Lung (tissue), 12 donors: ENCODE results near the gene PTPRN2. TPM values are rescaled to one million over a fixed set of nuclear protein-coding genes. Genes with fewer than 3 reads are reported as not detected.
"Not testable (repeated sequence)": the region's sequence is repeated elsewhere in the genome, so short reads cannot be mapped to it uniquely, and the experiment has no call there.

Source experiments
- ATAC-seq: fragments of 200-7000 bp; cut with Tn5 transposase; one replicate; pipeline ENCODE4 v1.9.1; 2020; ENCODE audit warnings: moderate number of reproducible peaks; ENCODE audit not compliant: insufficient read depth, low FRiP score
- DNase-seq, 3 donors: peaks; one replicate each; pipeline ENCODE4 v3.0.0-alpha.2; 2013 to 2017
- H3K27ac ChIP-seq, 2 donors: one replicate each; pipeline ENCODE4 v1.5.1; 2013; ENCODE audit warnings: mild to moderate bottlenecking in 2 of 2, moderate library complexity in 2 of 2, control low read depth in 1 of 2, inconsistent platforms in 1 of 2, low read depth in 1 of 2, low read length in 1 of 2
- H3K27me3 ChIP-seq, 3 donors: one replicate each; pipeline ENCODE4 v1.5.1; 2013; ENCODE audit warnings: low read length in 2 of 3; ENCODE audit not compliant: control insufficient read depth in 3 of 3, insufficient read depth in 3 of 3
- H3K36me3 ChIP-seq, 4 donors: one replicate each; pipeline ENCODE4 v1.5.1; 2013; ENCODE audit warnings: low read length in 4 of 4, mild to moderate bottlenecking in 1 of 4, moderate library complexity in 1 of 4; ENCODE audit not compliant: control insufficient read depth in 4 of 4, insufficient read depth in 4 of 4
- H3K4me1 ChIP-seq, 5 donors: one replicate each; pipeline ENCODE4 v1.5.1; 2013; ENCODE audit warnings: low read length in 5 of 5, mild to moderate bottlenecking in 2 of 5, moderate library complexity in 1 of 5; ENCODE audit not compliant: control insufficient read depth in 5 of 5, insufficient read depth in 5 of 5
- H3K4me3 ChIP-seq: one replicate; pipeline ENCODE4 v1.5.1; 2013; ENCODE audit warnings: mild to moderate bottlenecking, control low read depth, moderate library complexity
- H3K9ac ChIP-seq, 2 donors: one replicate each; pipeline ENCODE4 v1.5.1; 2013; ENCODE audit warnings: low read length in 2 of 2, control low read depth in 1 of 2; ENCODE audit not compliant: insufficient read depth in 1 of 2
- H3K9me3 ChIP-seq, 4 donors: one replicate each; pipeline ENCODE4 v1.5.1; 2013; ENCODE audit warnings: low read length in 3 of 4, mild to moderate bottlenecking in 1 of 4, moderate library complexity in 1 of 4; ENCODE audit not compliant: control insufficient read depth in 4 of 4, insufficient read depth in 3 of 4
- CTCF ChIP-seq: IDR thresholded peaks from 2 replicates; pipeline ENCODE4 v1.5.1; 2012; ENCODE audit warnings: mild to moderate bottlenecking; ENCODE audit errors: control extremely low read depth, extremely low read depth
- WGBS, 2 donors: extraction: QIAGEN DNeasy Blood & Tissue Kit; methylation state at CpG; one replicate each; pipeline ENCODE4 v1.1.7; 2013; 5-methylcytosine and 5-hydroxymethylcytosine counted together
- polyA plus RNA-seq, 2 donors: library from polyadenylated mRNA; stranded (reverse); fragments of 200-250 nt; gene quantifications; one replicate each; pipeline ENCODE4 v1.2.1, GENCODE V29; 2013
- total RNA-seq, 2 donors: library from RNA; depleted of rRNA in 1 of 2; stranded (reverse); fragments of >200 nt in 1 of 2; gene quantifications; one replicate each; pipeline ENCODE4 v1.2.1, GENCODE V29; 2014 to 2021
- donor health status: control.
- donor health status: control.
- donor health status: Bipolar disorder and iron deficiency.
- donor health status: healthy.
- donor health status: DM: yes; HTN: yes; CAD: no.

The PTPRN2 gene
- total and polyA plus RNA-seq, 4 donors: 2.1 to 7.4 (median 4.4) TPM

GRCh38 chr7:157593541-157593940 is 994.1 kb downstream of the PTPRN2 start:
- Histone ChIP-seq H3K4me3 (no peak overlapping the region), H3K9ac (no peak overlapping the region), H3K4me1 (no peaks in the 10 kb centered on the region), H3K36me3 (no peaks in the 10 kb centered on the region), H3K27ac (no peak overlapping the region), H3K9me3 (peaks cover 0 to 6% (median 0%) of the 10 kb centered on the region in 4 donors), H3K27me3 (peaks cover 0 to 8% (median 3%) of the 10 kb centered on the region in 3 donors)
- ATAC-seq (no peak), DNase-seq (no peak)
- no peak for TF ChIP-seq CTCF
- WGBS, 2 donors: 92 to 95% methylated on average over 14 of the region's 14 CpGs

DNA sequence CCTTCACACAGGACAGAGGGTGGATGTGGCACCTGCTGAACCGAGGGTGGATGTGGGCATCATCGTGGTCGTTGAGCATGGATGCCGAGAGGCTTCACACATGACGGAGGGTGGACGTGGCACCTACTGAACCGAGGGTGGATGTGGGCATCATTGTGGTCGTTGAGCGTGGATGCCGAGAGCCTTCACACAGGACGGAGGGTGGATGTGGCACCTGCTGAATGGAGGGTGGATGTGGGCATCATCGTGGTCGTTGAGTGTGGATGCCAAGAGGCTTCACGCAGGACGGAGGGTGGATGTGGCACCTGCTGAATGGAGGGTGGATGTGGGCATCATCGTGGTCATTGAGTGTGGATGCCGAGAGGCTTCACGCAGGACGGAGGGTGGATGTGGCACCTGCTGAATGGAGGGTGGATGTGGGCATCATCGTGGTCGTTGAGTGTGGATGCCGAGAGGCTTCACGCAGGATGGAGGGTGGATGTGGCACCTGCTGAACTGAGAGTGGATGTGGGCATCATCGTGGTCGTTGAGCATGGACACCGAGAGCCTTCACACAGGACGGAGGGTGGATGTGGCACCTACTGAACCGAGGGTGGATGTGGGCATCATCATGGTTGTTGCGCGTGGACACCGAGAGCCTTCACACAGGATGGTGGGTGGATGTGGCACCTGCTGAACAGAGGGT is 994.8 kb downstream of the PTPRN2 start:
- not testable (repeated sequence) for DNase-seq

DNA sequence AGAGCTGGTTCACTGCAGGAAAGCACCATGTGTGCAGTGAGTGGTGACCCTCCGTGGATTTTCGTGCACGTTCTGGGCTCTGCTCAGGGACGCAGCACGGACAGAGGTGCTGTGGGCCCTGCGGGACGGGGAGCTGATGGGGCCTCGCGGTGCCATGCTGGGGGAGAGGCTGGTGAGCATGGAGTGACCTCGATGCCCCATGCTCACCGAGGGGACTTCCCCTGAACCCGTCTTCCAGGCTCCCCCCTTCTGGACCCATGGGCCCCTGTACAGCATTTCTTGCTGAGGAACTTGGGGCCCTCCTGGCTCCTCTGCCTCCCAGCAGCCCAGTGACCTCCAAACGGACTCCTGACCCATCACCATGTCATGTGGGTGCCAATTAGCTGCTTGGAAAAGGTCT is 997.1 kb downstream of the PTPRN2 start:
- H3K9ac ChIP-seq: no peak overlapping the region
- ATAC-seq: no peak
- WGBS, 2 donors: 92 to 93% methylated on average over 12 to 13 of the region's 13 CpGs

More for the DNA sequence above, 994.8 kb downstream of the PTPRN2 start:
- not testable (repeated sequence) for H3K4me3 ChIP-seq, ATAC-seq, H3K9me3 ChIP-seq, H3K4me1 ChIP-seq, H3K27ac ChIP-seq, H3K27me3 ChIP-seq, H3K9ac ChIP-seq, H3K36me3 ChIP-seq
- WGBS, 2 donors: 93 to 94% methylated on average over 31 of the region's 31 CpGs

DNA sequence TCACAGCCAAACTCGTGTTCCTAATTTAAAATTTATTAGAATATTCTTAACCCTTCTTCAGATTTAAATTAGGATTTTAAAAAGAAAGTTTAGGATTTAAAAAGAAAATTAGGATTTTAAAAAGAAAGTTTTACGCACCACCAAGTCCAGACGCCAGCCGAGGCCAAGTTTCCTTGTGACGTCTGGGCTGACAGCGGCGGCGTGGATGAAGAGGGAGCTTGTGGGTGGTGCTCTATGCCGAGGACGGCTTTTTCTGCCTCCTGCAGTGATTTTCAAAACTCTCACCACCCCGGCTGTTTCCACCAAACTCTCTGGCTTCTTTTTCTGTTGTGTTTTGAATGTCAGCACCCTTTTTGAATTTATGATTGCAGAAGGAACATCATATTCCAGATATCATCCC is 997.9 kb downstream of the PTPRN2 start:
- 71 to 83% methylated on average over 11 of the region's 11 CpGs for WGBS, 2 donors
- no peaks in the 10 kb centered on the region for H3K4me1 ChIP-seq

More for the DNA sequence above, 997.1 kb downstream of the PTPRN2 start:
- H3K27ac ChIP-seq: no peak overlapping the region
- H3K4me3 ChIP-seq: no peak overlapping the region
- H3K36me3 ChIP-seq: no peaks in the 10 kb centered on the region
- peaks cover 0 to 11% (median 10%) of the 10 kb centered on the region in 3 donors for H3K27me3 ChIP-seq
- no peak for TF ChIP-seq CTCF
- H3K9me3 ChIP-seq: peaks cover 0 to 13% (median 2%) of the 10 kb centered on the region in 4 donors
- H3K4me1 ChIP-seq: no peaks in the 10 kb centered on the region
- DNase-seq: no peak

More for the DNA sequence above, 997.9 kb downstream of the PTPRN2 start:
- Histone ChIP-seq H3K4me3 (no peak overlapping the region), H3K9ac (no peak overlapping the region), H3K9me3 (peaks cover 0 to 18% (median 2%) of the 10 kb centered on the region in 4 donors), H3K27me3 (peaks cover 0 to 14% (median 11%) of the 10 kb centered on the region in 3 donors), H3K36me3 (no peaks in the 10 kb centered on the region), H3K27ac (no peak overlapping the region)
- no peak for TF ChIP-seq CTCF
- ATAC-seq (no peak), DNase-seq (no peak)
